WI38 (cell line): ENCODE results near the gene FTO.
"Not testable (repeated sequence)": the region's sequence is repeated elsewhere in the genome, so short reads cannot be mapped to it uniquely, and the experiment has no call there.

Experiments
- H3K4me3 ChIP-seq: 2 replicates; pipeline ENCODE4 v1.5.1; 2011; ENCODE audit warnings: low read depth, mild to moderate bottlenecking, control low read depth, low read length
- TF ChIP-seq, protein P1 (sequence below): IDR thresholded peaks from 2 replicates; pipeline ENCODE4 v1.5.1; 2012; ENCODE audit warnings: low read depth, mild to moderate bottlenecking, control low read depth, low read length

Gene FTO

DNA sequence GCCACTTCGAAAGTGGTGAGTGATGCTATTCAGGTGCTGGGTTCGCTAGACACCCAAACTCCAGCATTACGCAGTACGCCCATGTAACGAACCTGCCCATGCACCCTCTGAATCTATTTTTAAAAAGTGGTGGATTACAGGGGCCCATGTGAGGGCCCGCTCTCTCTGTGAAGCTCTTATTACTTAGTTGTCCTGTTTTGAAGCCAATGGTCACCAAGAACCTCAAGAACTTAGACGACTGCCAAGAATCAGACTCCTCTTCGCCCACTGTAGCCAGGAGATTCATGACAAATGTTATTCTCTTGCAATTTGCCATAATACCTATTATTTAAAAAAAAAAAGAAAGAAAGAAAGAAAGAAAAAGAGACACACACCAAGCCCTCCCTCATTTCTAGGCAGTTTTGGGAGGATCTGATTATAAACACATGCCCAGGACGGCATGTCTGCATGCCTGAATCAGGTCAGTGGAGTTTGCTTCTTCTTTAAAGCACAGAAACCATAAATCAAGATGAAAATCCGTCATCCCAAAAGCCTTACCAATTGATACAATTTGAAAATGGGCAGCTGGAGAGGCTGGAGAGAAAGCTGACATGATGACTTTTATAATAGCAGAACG, 474.0 kb downstream of the FTO start:
- no peak overlapping the region for H3K4me3 ChIP-seq
- TF ChIP-seq, protein P1, sequence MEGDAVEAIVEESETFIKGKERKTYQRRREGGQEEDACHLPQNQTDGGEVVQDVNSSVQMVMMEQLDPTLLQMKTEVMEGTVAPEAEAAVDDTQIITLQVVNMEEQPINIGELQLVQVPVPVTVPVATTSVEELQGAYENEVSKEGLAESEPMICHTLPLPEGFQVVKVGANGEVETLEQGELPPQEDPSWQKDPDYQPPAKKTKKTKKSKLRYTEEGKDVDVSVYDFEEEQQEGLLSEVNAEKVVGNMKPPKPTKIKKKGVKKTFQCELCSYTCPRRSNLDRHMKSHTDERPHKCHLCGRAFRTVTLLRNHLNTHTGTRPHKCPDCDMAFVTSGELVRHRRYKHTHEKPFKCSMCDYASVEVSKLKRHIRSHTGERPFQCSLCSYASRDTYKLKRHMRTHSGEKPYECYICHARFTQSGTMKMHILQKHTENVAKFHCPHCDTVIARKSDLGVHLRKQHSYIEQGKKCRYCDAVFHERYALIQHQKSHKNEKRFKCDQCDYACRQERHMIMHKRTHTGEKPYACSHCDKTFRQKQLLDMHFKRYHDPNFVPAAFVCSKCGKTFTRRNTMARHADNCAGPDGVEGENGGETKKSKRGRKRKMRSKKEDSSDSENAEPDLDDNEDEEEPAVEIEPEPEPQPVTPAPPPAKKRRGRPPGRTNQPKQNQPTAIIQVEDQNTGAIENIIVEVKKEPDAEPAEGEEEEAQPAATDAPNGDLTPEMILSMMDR: no peak

DNA sequence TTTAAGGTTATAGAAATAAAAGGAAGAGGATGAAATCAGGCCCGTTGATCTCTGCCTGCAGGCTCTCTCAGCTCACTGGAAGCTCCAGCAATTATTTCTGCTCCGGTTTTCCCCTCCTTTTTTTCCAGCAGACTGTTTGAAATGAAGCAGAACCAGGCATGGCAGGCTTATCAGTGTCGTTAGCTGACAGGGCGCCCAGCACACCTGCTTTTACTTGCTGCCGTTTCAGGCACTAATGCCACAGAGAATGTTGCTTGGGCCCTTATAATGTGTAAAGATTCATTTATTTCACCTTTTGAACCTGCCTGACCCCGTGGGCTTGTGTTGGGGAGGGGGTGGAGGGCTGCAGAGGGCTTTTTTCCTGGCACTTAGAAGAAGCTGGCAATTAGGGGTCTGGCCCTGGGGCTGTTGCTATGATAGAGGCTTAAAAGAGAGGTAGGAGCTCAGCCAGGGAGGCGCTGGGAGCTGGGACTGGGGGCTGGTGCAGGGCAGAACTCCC, 474.6 kb downstream of the FTO start:
- TF ChIP-seq, protein P1: no peak
- H3K4me3 ChIP-seq: no peak overlapping the region

DNA sequence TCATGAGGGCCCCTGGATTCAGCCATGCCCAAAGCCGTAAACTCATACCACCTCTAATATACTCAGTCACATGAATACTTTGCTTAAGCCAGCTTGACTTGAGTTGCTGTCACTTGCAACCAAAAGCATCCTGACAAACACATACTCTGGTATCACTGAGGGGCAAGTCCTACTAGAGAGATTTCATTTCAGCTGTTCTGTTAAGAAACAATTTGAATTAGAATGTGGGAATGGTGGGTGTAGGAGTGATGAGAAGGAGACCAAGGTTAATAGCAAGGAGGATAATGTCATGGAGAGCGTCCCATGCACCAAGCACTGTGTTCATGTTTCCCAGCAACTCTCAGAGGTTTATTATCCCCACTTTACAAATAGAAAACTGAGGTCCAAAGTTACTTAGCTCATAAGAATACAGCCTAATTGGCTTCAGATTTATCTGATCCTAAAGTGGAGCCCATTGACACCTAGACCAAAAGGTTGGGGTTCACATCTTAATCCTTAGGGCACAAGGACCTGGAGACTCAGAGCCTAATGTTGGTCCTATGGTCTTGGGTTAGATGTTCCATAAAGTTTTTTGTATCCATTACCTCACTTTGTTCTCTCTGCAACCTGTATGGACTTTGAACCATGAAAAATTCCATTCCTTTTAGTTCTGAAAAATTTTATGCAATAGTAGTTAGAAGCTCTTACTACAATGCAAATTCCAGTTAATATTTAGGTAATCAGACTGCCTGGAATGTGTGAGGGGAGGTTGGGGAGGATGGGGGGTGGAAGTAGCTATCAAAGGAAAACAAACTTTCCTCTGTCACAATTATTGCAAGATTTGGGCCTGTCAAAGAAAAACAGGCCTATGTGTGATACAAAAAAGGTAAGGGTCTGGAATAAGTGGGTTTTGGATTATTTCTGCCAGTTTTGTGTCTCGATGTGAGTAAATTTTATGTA, 476.7 kb downstream of the FTO start:
- TF ChIP-seq, protein P1: no peak
- H3K4me3 ChIP-seq: no peak overlapping the region

DNA sequence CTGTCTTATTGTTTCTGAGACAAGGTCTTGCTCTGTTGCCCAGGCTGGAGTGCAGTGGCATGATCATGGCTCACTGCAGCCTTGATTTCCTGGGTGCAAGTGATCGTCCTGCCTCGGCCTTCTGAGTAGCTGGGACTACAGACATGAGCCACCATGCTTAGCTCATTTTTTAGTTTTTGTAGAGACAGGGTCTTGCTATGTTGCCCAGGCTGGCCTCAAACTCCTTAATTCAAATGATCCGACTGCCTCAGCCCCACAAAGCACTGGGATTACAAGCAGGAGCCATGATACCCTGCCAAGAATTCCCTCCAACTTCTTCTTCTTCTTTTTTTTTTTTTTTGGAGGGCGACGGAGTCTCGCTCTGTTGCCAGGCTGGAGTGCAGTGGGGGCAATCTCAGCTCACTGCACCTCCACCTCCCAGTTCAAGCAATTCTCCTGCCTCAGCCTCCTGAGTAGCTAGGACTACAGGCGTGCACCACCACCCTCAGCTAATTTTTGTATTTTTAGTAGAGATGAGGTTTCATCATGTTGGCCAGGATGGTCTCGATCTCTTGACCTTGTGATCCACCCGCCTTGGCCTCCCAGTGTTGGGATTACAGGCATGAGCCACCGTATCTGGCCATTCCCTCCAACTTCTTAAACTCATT, 477.9 kb downstream of the FTO start:
- not testable (repeated sequence) for H3K4me3 ChIP-seq

DNA sequence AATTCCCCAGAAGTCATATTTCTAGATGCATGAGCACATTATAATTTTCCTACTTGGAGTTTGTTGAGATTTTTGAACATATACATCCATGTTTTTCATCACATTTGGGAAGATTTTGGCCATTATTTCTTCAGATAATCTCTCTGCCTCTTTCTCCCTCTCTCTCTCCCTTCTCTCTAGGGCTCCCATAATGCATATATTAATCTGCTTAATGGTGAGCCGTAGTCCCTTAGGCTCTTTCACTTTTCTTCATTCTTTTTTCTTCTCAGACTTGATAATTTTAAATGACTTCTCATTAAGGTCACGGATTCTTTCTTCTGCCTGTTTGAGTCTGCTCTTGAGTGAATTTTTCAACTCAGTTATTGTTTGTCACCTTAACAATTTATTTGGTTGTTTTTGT, 481.1 kb downstream of the FTO start:
- TF ChIP-seq, protein P1: no peak
- no peak overlapping the region for H3K4me3 ChIP-seq

DNA sequence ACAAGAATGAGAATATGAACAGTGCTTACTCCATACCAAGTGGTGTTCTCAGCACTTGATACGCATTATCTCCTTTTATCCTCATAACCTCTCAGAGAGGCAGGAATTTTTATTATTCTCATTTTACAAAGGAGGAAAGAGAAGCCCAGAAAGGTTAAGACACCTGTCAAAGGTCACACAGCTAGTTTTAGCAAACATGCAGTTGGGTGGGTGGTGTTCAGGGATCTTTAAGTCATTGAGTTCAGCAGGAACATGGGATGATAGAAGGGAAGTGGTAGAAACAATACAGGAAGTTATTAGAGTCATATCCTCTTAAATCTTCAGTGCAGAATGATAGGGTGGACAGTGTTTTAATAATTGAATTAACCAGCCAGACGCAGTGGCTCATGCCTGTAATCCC, 487.2 kb downstream of the FTO start:
- TF ChIP-seq, protein P1: no peak
- H3K4me3 ChIP-seq: no peak overlapping the region

DNA sequence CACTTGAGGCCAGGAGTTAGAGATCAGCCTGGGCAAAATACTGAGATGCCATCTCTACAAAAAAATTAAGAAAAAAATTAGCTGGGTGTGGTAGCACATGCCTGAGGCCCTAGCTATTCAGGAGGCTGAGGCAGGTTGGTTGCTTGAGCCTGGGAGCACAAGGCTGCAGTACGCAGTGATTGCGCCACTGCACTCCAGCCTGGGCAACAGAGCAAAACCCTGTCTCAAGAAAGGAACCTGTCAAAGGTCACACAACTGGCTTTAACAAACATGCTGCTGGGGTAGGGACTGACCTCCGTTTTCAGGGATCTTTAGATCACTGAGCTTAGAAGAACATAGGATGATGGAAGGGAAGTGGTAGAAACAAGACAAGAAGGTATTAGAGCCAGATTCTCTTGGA, 487.6 kb downstream of the FTO start:
- TF ChIP-seq, protein P1: no peak
- no peak overlapping the region for H3K4me3 ChIP-seq
